Activated B cell treated with CpG ODN at 0.5 μM for 24 hours (primary cell): Measurements from ENCODE around the gene GSAP. TPM values are rescaled to one million over a fixed set of nuclear protein-coding genes. Genes with fewer than 3 reads are reported as not detected.

Experiments
- ATAC-seq: fragments of 200-7000 bp; cut with Tn5 transposase; one replicate; pipeline ENCODE4 v1.10.0; 2021; ENCODE audit warnings: low read depth, mild to moderate bottlenecking, moderate library complexity
- CTCF ChIA-PET: fragments of 350-600 bp; sonication (Branson Sonifier 250); formaldehyde crosslinking; loops from one replicate; lab custom pipeline; 2021; ENCODE audit warnings: antibody characterized with exemption; lab: Charles Lee
- POLR2A ChIA-PET: fragments of 350-600 bp; sonication (Branson Sonifier 250); formaldehyde crosslinking; loops from one replicate; lab custom pipeline; 2021; ENCODE audit warnings: antibody characterized with exemption; lab: Charles Lee
- DNase-seq: peaks from one replicate; pipeline ENCODE4 v3.0.0; 2022
- H3K27ac Mint-ChIP-seq: one replicate; pipeline ENCODE4 v1.8.0; 2020; ENCODE audit warnings: mixed read lengths
- H3K27me3 Mint-ChIP-seq: one replicate; pipeline ENCODE4 v1.8.0; 2021; ENCODE audit warnings: mixed read lengths
- H3K36me3 Mint-ChIP-seq: one replicate; pipeline ENCODE4 v1.8.0; 2021; ENCODE audit warnings: low read depth, mixed read lengths
- H3K4me1 Mint-ChIP-seq: one replicate; pipeline ENCODE4 v1.8.0; 2021; ENCODE audit warnings: mixed read lengths
- H3K4me3 Mint-ChIP-seq: one replicate; pipeline ENCODE4 v1.8.0; 2020; ENCODE audit warnings: mild to moderate bottlenecking, mixed read lengths
- H3K9me3 Mint-ChIP-seq: one replicate; pipeline ENCODE4 v1.8.0; 2020; ENCODE audit warnings: mixed read lengths
- CTCF ChIP-seq: fragments of 200-600 bp; IDR thresholded peaks from one replicate; pipeline ENCODE4 v1.8.0; 2022; ENCODE audit warnings: antibody characterized with exemption, mild to moderate bottlenecking
- intact Hi-C: fragments of 100-400 bp; cut with micrococcal nuclease; formaldehyde crosslinking; loops from one replicate; pipeline ENCODE4 v1.15.1; 2024
- total RNA-seq: library from RNA; stranded (reverse); gene quantifications from 2 replicates; pipeline ENCODE4 v1.2.3, GENCODE V29; 2022

Gene GSAP
- total RNA-seq, 1 donor from 2014 or later = 91.2 TPM

GRCh38 chr7:77320137-77320536 lies 96.0 kb downstream of the GSAP start:
- CTCF ChIA-PET = no interaction called here

GRCh38 chr7:77318019-77318418 lies 98.1 kb downstream of the GSAP start:
- H3K4me1 Mint-ChIP-seq = peaks cover 6% of the 10 kb centered on the region
- no peak for ATAC-seq
- H3K9me3 Mint-ChIP-seq = peaks cover 5% of the 10 kb centered on the region
- no peak overlapping the region for H3K4me3 Mint-ChIP-seq
- intact Hi-C loops = no loop called here
- peaks cover 94% of the 10 kb centered on the region for H3K36me3 Mint-ChIP-seq
- no peak overlapping the region for H3K27ac Mint-ChIP-seq
- no peak for TF ChIP-seq CTCF
- no peaks in the 10 kb centered on the region for H3K27me3 Mint-ChIP-seq
- CTCF ChIA-PET = no interaction called here
- POLR2A ChIA-PET = no interaction called here
- no peak for DNase-seq

More at GRCh38 chr7:77320137-77320536, 96.0 kb downstream of the GSAP start:
- Mint-ChIP-seq H3K27ac (no peak overlapping the region), H3K4me3 (no peak overlapping the region), H3K36me3 (peaks cover 91% of the 10 kb centered on the region), H3K27me3 (no peaks in the 10 kb centered on the region), H3K4me1 (peaks cover 6% of the 10 kb centered on the region), H3K9me3 (peaks cover 5% of the 10 kb centered on the region)
- ATAC-seq (no peak), DNase-seq (no peak)
- no peak for TF ChIP-seq CTCF
- intact Hi-C loops = no loop called here
- POLR2A ChIA-PET = no interaction called here

- H3K4me3 Mint-ChIP-seq = no peak overlapping the region
- CTCF ChIA-PET = interaction anchor here (0.5 kb wide), 1 partner anchor 38 kb away, joined by 3 read pairs; no protein-coding TSS in a partner anchor
- ATAC-seq (no peak), DNase-seq (no peak)
- H3K27ac Mint-ChIP-seq = no peak overlapping the region
- TF ChIP-seq CTCF = no peak
- peaks cover 98% of the 10 kb centered on the region for H3K36me3 Mint-ChIP-seq
- no peaks in the 10 kb centered on the region for H3K27me3 Mint-ChIP-seq
- POLR2A ChIA-PET = no interaction called here
- intact Hi-C loops = no loop called here
- H3K9me3 Mint-ChIP-seq = peaks cover 5% of the 10 kb centered on the region
- peaks cover 6% of the 10 kb centered on the region for H3K4me1 Mint-ChIP-seq
Observed at GRCh38 chr7:77316219-77316978, 99.8 kb downstream of the GSAP start.

- DNase-seq (no peak), ATAC-seq (no peak)
- intact Hi-C loops = no loop called here
- TF ChIP-seq CTCF = no peak
- H3K4me3 Mint-ChIP-seq = no peak overlapping the region
- no peak overlapping the region for H3K27ac Mint-ChIP-seq
- H3K4me1 Mint-ChIP-seq = peaks cover 6% of the 10 kb centered on the region
- ChIA-PET POLR2A (no interaction called here), CTCF (no interaction called here)
- H3K9me3 Mint-ChIP-seq = peaks cover 5% of the 10 kb centered on the region
- H3K27me3 Mint-ChIP-seq = no peaks in the 10 kb centered on the region
- H3K36me3 Mint-ChIP-seq = peaks cover 98% of the 10 kb centered on the region
Observed at GRCh38 chr7:77315182-77315591, 101.0 kb downstream of the GSAP start.

- CTCF ChIA-PET = no interaction called here
Observed at GRCh38 chr7:77313876-77314480, 102.2 kb downstream of the GSAP start.

More at GRCh38 chr7:77313876-77314480, 102.2 kb downstream of the GSAP start:
- ATAC-seq = no peak
- H3K9me3 Mint-ChIP-seq = no peaks in the 10 kb centered on the region
- intact Hi-C loops = no loop called here
- H3K27ac Mint-ChIP-seq = no peak overlapping the region
- TF ChIP-seq CTCF = no peak
- DNase-seq = no peak
- H3K27me3 Mint-ChIP-seq = no peaks in the 10 kb centered on the region
- peaks cover 6% of the 10 kb centered on the region for H3K4me1 Mint-ChIP-seq
- POLR2A ChIA-PET = no interaction called here
- peaks cover 98% of the 10 kb centered on the region for H3K36me3 Mint-ChIP-seq
- no peak overlapping the region for H3K4me3 Mint-ChIP-seq
